ENCODE data around the gene ADPRH. TPM values are rescaled to one million over a fixed set of nuclear protein-coding genes. Genes with fewer than 3 reads are reported as not detected.

The ADPRH gene
- total RNA-seq, 4 donors from 2014 or later = 2.6 to 14.7 (median 7.1) TPM

- Histone ChIP-seq H3K27me3 (no peaks in the 10 kb centered on the region), H3K4me1 (peaks cover 0 to 14% of the 10 kb centered on the region in 2 donors), H3K36me3 (no peaks in the 10 kb centered on the region), H3K4me3 (no peak overlapping the region), H3K9me3 (no peaks in the 10 kb centered on the region), H3K27ac (peak overlapping the region in 1 of 2 donors; percentile 89)
- intact Hi-C loops (cut with DNase I; ENCODE audit: low total_unique reads) = no loop called here
- TF ChIP-seq POLR2A (IDR thresholded peaks at IDR 0.05) (no peak), CTCF (IDR thresholded peaks at IDR 0.05) (no peak)
- DNase-seq = no peak
These were observed 57.0 kb downstream of the ADPRH start for GRCh38 chr3:119636249-119636648.

GRCh38 chr3:119636891-119637611, 57.8 kb downstream of the ADPRH start:
- H3K27ac ChIP-seq = peak overlapping the region; percentile 78 to 89

GRCh38 chr3:119637679-119638477, 58.6 kb downstream of the ADPRH start:
- H3K36me3 ChIP-seq = no peaks in the 10 kb centered on the region
- H3K4me1 ChIP-seq = peaks cover 0 to under 1% of the 10 kb centered on the region in 2 donors
- TF ChIP-seq POLR2A (IDR thresholded peaks at IDR 0.05) = no peak
- TF ChIP-seq CTCF (IDR thresholded peaks at IDR 0.05) = no peak
- intact Hi-C loops (cut with DNase I; ENCODE audit: low total_unique reads) = no loop called here
- H3K4me3 ChIP-seq = no peak overlapping the region
- H3K27me3 ChIP-seq = no peaks in the 10 kb centered on the region
- H3K27ac ChIP-seq = peak overlapping the region; percentile 78 to 89
- no peak for DNase-seq
- H3K9me3 ChIP-seq = no peaks in the 10 kb centered on the region

More at GRCh38 chr3:119636891-119637611, 57.8 kb downstream of the ADPRH start:
- TF ChIP-seq POLR2A (IDR thresholded peaks at IDR 0.05) (no peak), CTCF (IDR thresholded peaks at IDR 0.05) (no peak)
- H3K36me3 ChIP-seq = no peaks in the 10 kb centered on the region
- no peak for DNase-seq
- no peaks in the 10 kb centered on the region for H3K9me3 ChIP-seq
- H3K4me1 ChIP-seq = peaks cover 0 to 9% of the 10 kb centered on the region in 2 donors
- H3K27me3 ChIP-seq = no peaks in the 10 kb centered on the region
- intact Hi-C loops (cut with DNase I; ENCODE audit: low total_unique reads) = no loop called here
- no peak overlapping the region for H3K4me3 ChIP-seq

Other genes with a start within 250 kb of the ADPRH start
- gene TMEM39A, start 115.9 kb upstream of the ADPRH start, total RNA-seq = 100 to 1,000 TPM in 1 of 4 donors, 10 to 100 TPM in 3; 23.2 to 136 (median 67.1) TPM
- 10 to 100 TPM in 2 of 4 donors, 1 to 10 TPM in 2; 4.4 to 31.9 (median 15.6) TPM for gene POGLUT1, start 110.5 kb upstream of the ADPRH start, total RNA-seq
- 10 to 100 TPM; 15.1 to 83.4 (median 31.4) TPM for gene TIMMDC1, start 80.9 kb upstream of the ADPRH start, total RNA-seq
- gene CD80, start 19.9 kb upstream of the ADPRH start, total RNA-seq = 1 to 10 TPM in 2 of 4 donors, under 1 TPM in 1, not detected in 1; 0.14 to 2.9 (median 1.1) TPM
- gene PLA1A, start 18.4 kb downstream of the ADPRH start, total RNA-seq = 10 to 100 TPM in 3 of 4 donors, not detected in 1; 11.9 to 37.1 (median 16.5) TPM
- 10 to 100 TPM in 1 of 4 donors, 1 to 10 TPM in 3; 4.9 to 35.3 (median 7.9) TPM for gene POPDC2, start 81.1 kb downstream of the ADPRH start, total RNA-seq
- gene COX17, start 97.9 kb downstream of the ADPRH start, total RNA-seq = 10 to 100 TPM in 2 of 4 donors, 1 to 10 TPM in 2; 3.1 to 56.5 (median 23.1) TPM
- gene CFAP91, start 123.5 kb downstream of the ADPRH start, total RNA-seq = 10 to 100 TPM in 3 of 4 donors, 1 to 10 TPM in 1; 9.1 to 58.4 (median 28.5) TPM
- gene NR1I2, start 202.6 kb downstream of the ADPRH start, total RNA-seq = under 1 TPM in 2 of 4 donors, not detected in 2; 0.21 to 0.62 TPM